Caco-2 (cell line): ENCODE measurements around the gene GALNT17. TPM values are rescaled to one million over a fixed set of nuclear protein-coding genes. Genes with fewer than 3 reads are reported as not detected.
A peak's percentile ranks its signal among the peaks of the same experiment; 100 is the strongest.

Experiments
- BruUV-seq: library from RNA; stranded (reverse); fragments of 400-500 nt; replicated peaks from 2 replicates; lab custom pipeline; 2021; lab: Mats Ljungman, UMichigan
- CTCF ChIA-PET: fragments of 300-600 bp; sonication (Branson Sonifier 250); formaldehyde crosslinking; loops from one replicate; lab custom pipeline; 2022; ENCODE audit warnings: antibody characterized with exemption; lab: Charles Lee
- POLR2A ChIA-PET: fragments of 300-600 bp; sonication (Branson Sonifier 250); formaldehyde crosslinking; loops from one replicate; lab custom pipeline; 2022; ENCODE audit warnings: antibody characterized with exemption; lab: Charles Lee
- DNase-seq, 2 experiments: peaks; one replicate each; pipeline versions ENCODE4 v3.0.0 to v3.0.0-alpha.2; 2020 to 2022
- H3K27me3 ChIP-seq: replicated peaks from 2 replicates; pipeline ENCODE4 v1.6.0; 2011; ENCODE audit warnings: low read length; ENCODE audit not compliant: control insufficient read depth, insufficient read depth
- H3K36me3 ChIP-seq: 2 replicates; pipeline ENCODE4 v1.5.1; 2011; ENCODE audit warnings: low read length; ENCODE audit not compliant: control insufficient read depth, insufficient read depth
- H3K4me1 ChIP-seq: fragments of 250-450 bp; sonication (Bioruptor Pico); 2 replicates; pipeline ENCODE4 v1.5.1; 2020; ENCODE audit warnings: mild to moderate bottlenecking
- H3K4me3 ChIP-seq: 2 replicates; pipeline ENCODE4 v1.5.1; 2011; ENCODE audit warnings: low read depth, mild to moderate bottlenecking, control low read depth, low read length
- H3K9me3 ChIP-seq: fragments of 250-450 bp; sonication (Bioruptor Pico); 2 replicates; pipeline ENCODE4 v1.5.1; 2020; ENCODE audit warnings: mild to moderate bottlenecking, moderate library complexity
- H3K27ac Mint-ChIP-seq: one replicate; pipeline ENCODE4 v1.8.0; 2022; ENCODE audit warnings: mixed read lengths; ENCODE audit not compliant: unreplicated experiment
- H3K27me3 Mint-ChIP-seq: one replicate; pipeline ENCODE4 v1.8.0; 2022; ENCODE audit warnings: mixed read lengths; ENCODE audit not compliant: insufficient read depth, unreplicated experiment
- H3K36me3 Mint-ChIP-seq: one replicate; pipeline ENCODE4 v1.8.0; 2022; ENCODE audit warnings: mild to moderate bottlenecking, mixed read lengths; ENCODE audit not compliant: insufficient read depth, unreplicated experiment
- H3K4me1 Mint-ChIP-seq: one replicate; pipeline ENCODE4 v1.8.0; 2022; ENCODE audit warnings: low read depth, mixed read lengths; ENCODE audit not compliant: unreplicated experiment
- H3K4me3 Mint-ChIP-seq: one replicate; pipeline ENCODE4 v1.8.0; 2022; ENCODE audit warnings: mild to moderate bottlenecking, moderate library complexity, mixed read lengths; ENCODE audit not compliant: unreplicated experiment
- H3K9me3 Mint-ChIP-seq: one replicate; pipeline ENCODE4 v1.8.0; 2022; ENCODE audit warnings: mixed read lengths; ENCODE audit not compliant: unreplicated experiment
- intact Hi-C: fragments of 100-400 bp; cut with micrococcal nuclease; formaldehyde crosslinking; loops from one replicate; pipeline ENCODE4 v1.10.0; 2022; ENCODE audit not compliant: unreplicated experiment
- total RNA-seq: library from RNA; stranded (reverse); gene quantifications from 2 replicates; pipeline ENCODE4 v1.2.3, GENCODE V29; 2022
- TF ChIP-seq, protein P1 (sequence below), 2 experiments: fragments of 200-600 bp in 1 of 2; IDR thresholded peaks; 1 replicate in 1 of 2; 2 replicates in 1 of 2; pipeline versions ENCODE4 v1.5.1 to v1.8.0; 2011 to 2022; ENCODE audit warnings: antibody characterized with exemption in 1 of 2, control low read depth in 1 of 2, inconsistent platforms in 1 of 2, low read depth in 1 of 2, low read length in 1 of 2, mild to moderate bottlenecking in 1 of 2, moderate library complexity in 1 of 2; ENCODE audit not compliant: insufficient read depth in 1 of 2, severe bottlenecking in 1 of 2, unreplicated experiment in 1 of 2

Gene GALNT17
- total RNA-seq, 1 experiment from 2014 or later: not detected

DNA sequence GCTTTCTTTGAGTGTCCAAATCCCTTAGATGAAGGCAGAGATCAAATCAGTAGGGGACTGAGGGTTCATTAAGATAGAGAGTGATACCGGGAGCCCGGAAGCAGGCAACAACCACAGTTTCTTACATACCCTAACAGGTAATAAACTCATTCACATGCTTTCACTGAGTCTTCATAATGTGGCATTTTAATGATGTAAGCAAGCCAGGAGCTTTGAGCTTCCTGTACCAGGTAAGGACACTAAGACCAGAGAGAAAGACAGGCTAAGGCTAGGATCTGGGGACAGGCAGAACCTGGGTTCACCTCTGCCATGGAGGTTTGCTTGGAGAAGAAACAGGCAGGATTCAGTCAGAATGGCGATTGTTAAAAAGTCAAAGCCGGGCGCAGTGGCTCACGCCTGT is 618.3 kb downstream of the GALNT17 start:
- Mint-ChIP-seq H3K4me3 (no peak overlapping the region), H3K9me3 (peaks cover 36% of the 10 kb centered on the region), H3K4me1 (no peaks in the 10 kb centered on the region), H3K27ac (no peak overlapping the region), H3K36me3 (no peaks in the 10 kb centered on the region), H3K27me3 (peaks cover 4% of the 10 kb centered on the region)
- TF ChIP-seq, protein P1, sequence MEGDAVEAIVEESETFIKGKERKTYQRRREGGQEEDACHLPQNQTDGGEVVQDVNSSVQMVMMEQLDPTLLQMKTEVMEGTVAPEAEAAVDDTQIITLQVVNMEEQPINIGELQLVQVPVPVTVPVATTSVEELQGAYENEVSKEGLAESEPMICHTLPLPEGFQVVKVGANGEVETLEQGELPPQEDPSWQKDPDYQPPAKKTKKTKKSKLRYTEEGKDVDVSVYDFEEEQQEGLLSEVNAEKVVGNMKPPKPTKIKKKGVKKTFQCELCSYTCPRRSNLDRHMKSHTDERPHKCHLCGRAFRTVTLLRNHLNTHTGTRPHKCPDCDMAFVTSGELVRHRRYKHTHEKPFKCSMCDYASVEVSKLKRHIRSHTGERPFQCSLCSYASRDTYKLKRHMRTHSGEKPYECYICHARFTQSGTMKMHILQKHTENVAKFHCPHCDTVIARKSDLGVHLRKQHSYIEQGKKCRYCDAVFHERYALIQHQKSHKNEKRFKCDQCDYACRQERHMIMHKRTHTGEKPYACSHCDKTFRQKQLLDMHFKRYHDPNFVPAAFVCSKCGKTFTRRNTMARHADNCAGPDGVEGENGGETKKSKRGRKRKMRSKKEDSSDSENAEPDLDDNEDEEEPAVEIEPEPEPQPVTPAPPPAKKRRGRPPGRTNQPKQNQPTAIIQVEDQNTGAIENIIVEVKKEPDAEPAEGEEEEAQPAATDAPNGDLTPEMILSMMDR (IDR thresholded peaks at IDR 0.05; ENCODE audit: insufficient read depth in 1 of 2, low read depth in 1 of 2, low read length in 1 of 2, severe bottlenecking in 1 of 2, unreplicated experiment in 1 of 2): no peak
- no peaks in the 10 kb centered on the region for H3K4me1 ChIP-seq
- 0 out of 2 replicates have a peak, but pooled peaks cover 4% of the 10 kb centered on the region for H3K9me3 ChIP-seq
- intact Hi-C loops: no loop called here
- no peak for DNase-seq
- POLR2A ChIA-PET: no interaction called here
- CTCF ChIA-PET: no interaction called here
- H3K36me3 ChIP-seq: no peaks in the 10 kb centered on the region
- no peak overlapping the region for H3K4me3 ChIP-seq
- no TSS peak for BruUV-seq
- H3K27me3 ChIP-seq: no peaks in the 10 kb centered on the region

DNA sequence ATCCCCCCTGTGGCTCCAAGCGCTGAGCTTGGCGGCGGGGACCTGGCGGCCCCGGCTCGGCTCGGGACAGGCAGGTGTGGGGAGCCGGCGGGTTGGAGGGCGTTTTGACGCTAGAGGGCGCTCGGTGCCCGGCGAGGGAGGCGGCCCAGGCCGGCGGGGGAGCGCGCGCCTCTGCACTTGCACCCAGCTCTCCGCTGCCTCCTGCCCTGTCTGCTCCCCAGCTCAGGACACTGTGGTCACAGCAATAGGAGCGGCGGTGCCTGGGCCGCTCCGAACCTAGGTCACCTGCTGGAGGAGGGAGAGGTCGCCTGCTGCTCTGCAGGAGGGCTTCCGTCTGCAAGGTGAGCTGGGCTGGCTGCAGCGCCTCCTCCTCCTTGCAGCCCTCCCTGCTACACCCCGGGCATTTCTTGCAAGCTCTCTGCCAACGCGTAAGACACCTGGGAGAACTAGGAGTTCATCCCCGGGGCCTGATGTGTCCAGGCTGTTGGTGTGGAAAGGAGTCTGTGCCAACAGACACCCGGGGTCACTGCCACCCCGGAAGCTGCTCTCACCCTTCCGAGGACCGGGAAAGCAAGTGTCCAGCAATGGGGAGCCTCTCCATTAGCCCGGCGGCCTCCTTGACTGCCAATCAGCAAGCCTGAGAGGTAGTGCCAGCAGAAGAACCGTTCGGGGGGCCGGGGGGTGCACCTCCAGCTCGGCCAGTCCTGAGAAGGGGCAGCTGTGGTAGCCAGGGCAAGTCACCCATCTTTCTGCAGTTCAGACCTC is 620.4 kb downstream of the GALNT17 start:
- no peak overlapping the region for H3K27ac Mint-ChIP-seq
- H3K4me1 Mint-ChIP-seq: no peaks in the 10 kb centered on the region
- intact Hi-C loops: no loop called here
- Histone ChIP-seq H3K4me3 (no peak overlapping the region), H3K9me3 (0 out of 2 replicates have a peak, but pooled peaks cover 8% of the 10 kb centered on the region), H3K36me3 (no peaks in the 10 kb centered on the region), H3K27me3 (no peaks in the 10 kb centered on the region), H3K4me1 (no peaks in the 10 kb centered on the region)
- TF ChIP-seq, protein P1 (IDR thresholded peaks at IDR 0.05; ENCODE audit: insufficient read depth in 1 of 2, low read depth in 1 of 2, low read length in 1 of 2, severe bottlenecking in 1 of 2, unreplicated experiment in 1 of 2): peak in 1 of 2 experiments; percentile 4
- H3K4me3 Mint-ChIP-seq: no peak overlapping the region
- DNase-seq: peak in 1 of 2 experiments; percentile 34
- no TSS peak for BruUV-seq
- H3K27me3 Mint-ChIP-seq: peaks cover 4% of the 10 kb centered on the region
- CTCF ChIA-PET: no interaction called here
- H3K9me3 Mint-ChIP-seq: peaks cover 38% of the 10 kb centered on the region
- no peaks in the 10 kb centered on the region for H3K36me3 Mint-ChIP-seq
- POLR2A ChIA-PET: no interaction called here

DNA sequence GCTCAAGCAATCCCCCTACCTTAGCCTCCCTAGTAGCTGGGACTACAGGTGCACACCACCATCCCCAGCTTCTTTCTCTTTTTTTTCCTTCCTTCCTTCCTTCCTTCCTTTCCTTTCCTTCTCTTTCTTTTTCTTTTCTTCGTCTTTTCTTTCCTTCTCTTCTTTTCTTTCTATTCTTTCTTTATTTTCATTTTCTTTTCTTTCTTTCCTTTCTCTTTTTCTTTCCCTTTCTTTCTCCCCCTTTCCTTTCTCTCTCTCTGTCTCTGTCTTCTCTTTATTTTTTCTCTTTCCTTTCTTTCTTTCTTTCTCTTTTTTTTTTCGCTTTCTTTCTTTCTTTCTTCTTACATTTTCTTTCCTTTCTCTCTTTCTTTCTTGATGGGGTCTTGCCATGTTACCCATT is 621.3 kb downstream of the GALNT17 start:
- H3K4me3 ChIP-seq: no peak overlapping the region
- H3K27ac Mint-ChIP-seq: no peak overlapping the region
- no peak for DNase-seq
- no peak overlapping the region for H3K4me3 Mint-ChIP-seq
- no peaks in the 10 kb centered on the region for H3K27me3 ChIP-seq
- ChIA-PET POLR2A (no interaction called here), CTCF (no interaction called here)
- H3K9me3 Mint-ChIP-seq: peaks cover 38% of the 10 kb centered on the region
- TF ChIP-seq, protein P1 (IDR thresholded peaks at IDR 0.05; ENCODE audit: insufficient read depth in 1 of 2, low read depth in 1 of 2, low read length in 1 of 2, severe bottlenecking in 1 of 2, unreplicated experiment in 1 of 2): no peak
- no peaks in the 10 kb centered on the region for H3K36me3 ChIP-seq
- no TSS peak for BruUV-seq
- H3K36me3 Mint-ChIP-seq: no peaks in the 10 kb centered on the region
- H3K9me3 ChIP-seq: 0 out of 2 replicates have a peak, but pooled peaks cover 8% of the 10 kb centered on the region
- H3K27me3 Mint-ChIP-seq: peaks cover 4% of the 10 kb centered on the region
- H3K4me1 Mint-ChIP-seq: no peaks in the 10 kb centered on the region
- no peaks in the 10 kb centered on the region for H3K4me1 ChIP-seq
- intact Hi-C loops: no loop called here
